GM21381 (cell line): ENCODE data around the gene SLX9.

Experiments
- ATAC-seq: cut with Tn5 transposase; IDR thresholded peaks from one replicate; pipeline ENCODE4 v1.9.1; 2021; ENCODE audit warnings: mild to moderate bottlenecking, moderate library complexity; ENCODE audit not compliant: unreplicated experiment

SLX9 gene

DNA sequence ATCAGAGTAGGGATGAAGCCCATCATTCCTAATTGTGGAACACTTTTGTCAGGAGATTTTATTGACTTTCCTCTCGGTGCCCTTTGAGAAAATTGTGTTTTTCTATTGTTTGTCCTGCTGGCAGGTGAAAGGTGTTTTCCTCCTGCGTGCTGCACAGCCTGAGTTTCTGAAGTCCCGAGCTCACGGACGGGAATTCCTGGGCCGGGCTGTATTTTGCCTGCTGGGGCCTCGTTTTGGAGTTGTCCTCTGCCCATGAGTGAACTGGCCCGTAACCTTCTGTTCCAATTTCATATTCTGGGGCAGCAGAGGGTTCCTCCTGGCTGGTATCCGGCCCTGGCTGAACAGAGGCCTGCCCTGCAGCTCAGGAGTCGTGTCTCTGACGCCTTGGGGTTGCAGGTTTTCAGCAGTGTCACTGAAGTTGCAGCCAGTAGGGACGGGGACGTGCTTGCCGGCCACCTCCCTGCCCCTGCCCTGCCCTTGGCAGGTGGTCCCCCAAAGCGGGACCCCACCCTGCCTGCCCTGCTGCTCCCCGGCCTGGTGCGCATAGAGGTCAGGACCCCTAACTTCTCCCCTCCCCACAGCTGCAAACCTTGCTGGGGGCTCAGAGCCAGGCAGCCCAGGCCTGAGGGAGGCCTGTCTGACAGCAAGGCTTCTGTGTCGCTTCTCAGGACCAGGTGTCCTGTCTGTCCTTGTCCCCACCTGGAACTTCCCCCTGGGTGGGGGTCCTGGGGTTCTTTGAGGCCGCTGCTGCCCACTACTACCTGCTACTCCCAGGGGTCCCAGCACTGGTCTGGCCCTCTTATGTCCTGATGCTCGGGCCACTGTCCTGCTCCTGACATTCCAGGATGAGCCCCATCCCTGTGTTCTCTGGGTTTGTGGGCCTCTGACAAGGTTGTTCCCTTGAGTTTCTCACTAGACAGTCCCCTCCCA, 49.0 kb downstream of the SLX9 start:
- ATAC-seq, result no peak

DNA sequence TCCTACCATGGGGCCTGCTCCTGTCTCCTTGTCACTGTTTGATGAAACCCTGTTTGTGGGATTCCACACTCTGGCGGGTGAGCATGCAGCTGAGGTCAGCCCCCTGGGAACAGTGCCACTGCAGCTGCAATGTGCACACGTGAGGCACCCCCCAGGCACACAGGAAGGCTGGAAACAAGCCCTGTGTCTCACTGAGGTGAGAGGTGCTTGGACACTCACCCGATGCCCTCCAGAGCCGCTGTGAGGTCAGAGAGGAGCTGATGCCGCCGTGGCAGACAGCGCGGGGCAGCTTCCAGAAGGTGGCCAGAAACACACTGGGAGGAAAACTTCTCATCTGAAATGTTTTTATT, 49.7 kb downstream of the SLX9 start:
- ATAC-seq, result no peak

DNA sequence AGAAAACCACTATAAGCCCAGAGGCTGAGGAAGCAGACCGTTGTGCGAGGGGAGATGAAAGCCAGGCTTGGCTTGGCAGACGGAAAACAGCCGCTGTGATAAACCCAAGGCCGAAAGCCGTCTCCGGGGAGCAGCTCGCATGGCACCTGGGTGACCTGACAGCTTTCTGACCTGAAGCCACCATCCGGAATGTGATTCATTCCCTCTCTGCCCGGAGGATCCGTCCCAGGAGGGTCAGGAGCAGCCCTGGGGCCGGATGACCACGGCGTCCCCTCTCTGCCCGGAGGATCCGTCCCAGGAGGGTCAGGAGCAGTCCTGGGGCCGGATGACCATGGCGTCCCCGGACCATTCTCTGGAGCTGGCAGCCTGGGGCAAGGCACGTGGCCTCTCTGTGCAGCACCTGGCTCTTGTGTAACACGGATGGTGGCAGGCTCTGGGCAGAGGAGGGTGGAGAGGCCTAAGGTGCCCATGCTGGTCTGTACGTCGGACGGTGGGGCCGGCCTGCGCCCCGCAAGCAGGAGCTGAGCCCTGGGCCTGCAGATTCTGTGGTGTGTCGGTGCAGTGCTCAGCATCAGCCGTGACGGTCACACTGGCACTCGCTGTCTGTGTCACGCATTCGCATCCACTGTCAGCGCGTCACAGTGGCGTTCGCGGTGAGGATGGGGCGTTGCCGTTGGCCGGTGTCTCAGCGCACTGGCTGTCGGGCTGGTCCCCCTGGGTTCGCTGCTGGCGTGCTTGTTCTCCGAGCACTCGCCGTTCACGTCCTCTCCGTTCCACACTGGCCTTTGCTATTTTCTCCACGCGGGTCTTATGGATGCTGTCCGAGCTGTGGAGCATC, 50.3 kb downstream of the SLX9 start:
- no peak for ATAC-seq

DNA sequence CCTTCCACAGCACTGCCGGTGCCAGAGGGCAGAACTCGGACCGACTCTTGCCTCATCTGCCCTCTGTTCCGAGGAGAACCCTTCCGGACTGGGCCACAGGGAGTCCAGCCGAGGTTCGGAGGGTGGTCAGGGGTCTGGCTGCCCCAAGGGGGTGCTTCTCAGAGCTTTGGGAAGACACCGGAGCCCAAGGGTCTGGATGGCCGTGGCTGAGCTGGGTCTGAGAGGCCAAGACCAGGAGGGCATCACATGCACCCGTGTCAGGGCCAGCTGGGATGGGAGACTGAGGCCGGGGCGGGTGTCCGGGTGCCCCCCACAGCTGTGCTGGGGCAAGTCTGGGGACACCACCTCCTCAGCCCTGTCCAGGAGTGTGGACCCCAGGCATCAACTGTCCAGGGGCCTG, 51.1 kb downstream of the SLX9 start:
- ATAC-seq, result no peak

DNA sequence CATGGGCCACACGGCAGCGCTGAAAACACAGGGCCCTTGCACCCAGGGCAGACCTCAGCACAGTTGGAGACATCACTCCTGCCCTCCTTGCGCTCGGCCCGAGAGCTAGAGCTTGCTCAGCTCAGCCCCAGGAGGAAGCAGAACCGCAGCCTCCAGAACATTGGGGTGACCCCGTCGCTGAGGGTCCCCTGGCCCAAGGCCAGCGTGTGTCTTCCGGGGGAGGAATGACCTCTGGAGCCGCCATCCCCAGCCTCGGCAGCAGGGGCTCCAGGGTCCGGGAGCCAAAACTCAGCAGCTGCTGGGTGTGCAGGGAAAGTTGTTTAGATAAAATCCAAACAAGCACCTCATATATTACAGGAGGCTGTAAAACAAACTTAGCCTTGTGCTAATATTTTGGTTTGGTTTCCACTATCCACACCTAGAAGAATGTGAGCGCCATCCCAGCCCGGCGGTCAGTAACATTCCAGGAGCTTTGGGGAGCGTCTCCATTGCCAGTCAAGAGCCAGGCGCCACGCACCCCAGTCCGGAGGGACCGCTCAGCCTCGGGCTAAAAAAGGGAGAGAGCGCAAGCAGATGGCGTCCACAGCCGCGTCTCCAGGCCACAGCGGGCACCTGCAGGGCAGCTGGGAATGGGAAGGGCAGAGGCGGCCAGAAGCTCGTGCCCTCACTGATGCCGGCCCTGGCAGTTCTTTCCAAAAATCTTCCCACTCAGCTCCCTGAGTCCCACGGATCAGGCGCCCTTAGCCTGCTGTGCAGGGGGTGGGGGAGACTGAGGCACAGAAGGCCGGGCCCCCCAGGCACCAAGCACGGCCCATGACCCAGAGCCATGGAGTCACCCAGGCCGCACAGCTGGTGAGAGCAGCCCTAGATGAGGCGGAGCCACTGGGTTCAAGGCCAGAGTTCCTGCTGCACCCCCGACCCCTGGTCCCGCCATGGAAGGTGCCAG, 52.0 kb downstream of the SLX9 start:
- ATAC-seq, result no peak

DNA sequence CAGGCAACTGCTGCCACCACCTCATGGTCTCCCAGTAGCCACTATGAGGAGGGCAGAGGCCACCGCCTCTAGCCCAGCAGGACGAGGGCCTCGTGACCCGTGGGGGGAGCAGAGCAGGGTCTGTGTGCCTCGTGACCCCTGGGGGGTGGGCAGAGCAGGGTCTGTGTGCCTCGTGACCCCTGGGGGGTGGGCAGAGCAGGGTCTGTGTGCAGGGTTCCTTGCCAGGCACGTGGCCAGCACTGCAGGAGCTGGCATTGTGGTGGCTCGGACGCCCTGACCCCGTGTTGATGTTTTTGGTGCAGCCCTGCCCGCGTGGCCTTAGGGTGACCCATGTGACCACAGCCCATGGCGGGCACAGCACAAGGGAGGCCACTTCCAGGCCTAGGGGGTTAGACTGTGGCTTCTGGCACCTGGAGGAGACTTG, 52.8 kb downstream of the SLX9 start:
- ATAC-seq, result no peak

DNA sequence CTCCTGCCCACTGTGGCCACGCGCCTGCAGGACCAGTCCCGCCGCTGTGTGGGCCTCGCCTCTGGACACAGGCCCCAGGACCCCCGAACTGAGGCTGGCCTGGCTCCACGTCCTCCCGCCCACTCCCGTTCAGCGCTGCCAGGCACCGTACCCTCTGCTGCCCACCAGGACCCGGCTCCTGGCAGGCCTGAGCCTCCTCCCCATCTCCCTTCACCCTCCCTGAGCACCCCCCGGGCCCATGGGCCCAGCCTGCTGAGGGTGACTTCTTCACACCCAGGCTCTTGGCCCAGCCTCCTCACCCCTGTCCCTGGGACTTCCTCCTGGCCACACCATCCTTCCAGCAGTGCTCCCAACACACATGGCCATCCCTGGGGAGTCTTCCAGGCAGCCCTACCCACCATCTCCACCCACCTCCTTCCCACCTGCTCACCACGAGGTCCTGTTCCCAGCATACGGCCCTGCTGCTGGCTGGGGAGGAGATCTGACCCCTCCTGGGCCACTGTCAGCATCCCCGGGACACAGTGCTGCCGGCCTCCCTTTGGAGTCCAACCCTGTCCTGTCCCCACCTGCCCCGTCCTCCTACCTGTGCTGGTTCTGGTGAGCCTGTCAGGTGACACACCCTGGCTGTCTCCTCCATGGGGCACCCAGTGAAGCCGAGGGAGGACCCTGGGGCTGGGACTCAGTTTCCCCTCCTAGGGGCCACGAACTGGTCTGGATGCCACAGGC, 53.7 kb downstream of the SLX9 start:
- no peak for ATAC-seq

DNA sequence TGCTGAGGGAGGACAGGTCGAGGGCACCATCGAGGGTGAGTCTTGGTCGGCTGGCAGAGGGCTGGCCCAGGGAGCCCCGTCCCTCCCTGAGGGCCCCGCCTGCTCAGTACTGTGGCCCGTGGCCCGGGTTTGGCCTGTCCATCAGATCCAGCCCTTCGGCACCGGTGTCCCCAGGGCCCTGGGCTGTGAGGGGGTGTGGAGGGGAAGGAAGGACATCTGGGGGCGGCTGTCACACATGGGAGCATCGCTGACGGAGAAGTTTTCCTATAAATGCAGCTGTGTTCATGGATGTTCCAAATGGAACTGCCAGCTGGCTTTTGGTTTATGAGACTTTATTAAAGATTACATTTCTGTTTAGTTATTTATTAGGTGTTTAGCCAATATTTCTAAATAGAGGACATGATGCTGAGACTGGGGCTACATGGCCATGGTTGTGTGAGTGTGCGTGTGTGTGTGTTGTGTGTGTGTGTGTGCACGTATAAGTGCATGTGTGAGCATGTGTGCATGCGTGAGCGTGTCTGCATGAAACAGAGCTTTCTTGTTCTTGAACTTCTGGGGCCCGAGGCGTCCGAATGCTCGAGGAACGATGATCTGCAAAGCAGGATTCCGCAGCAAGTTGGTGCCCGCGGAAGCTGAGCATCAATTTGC, 54.3 kb downstream of the SLX9 start:
- ATAC-seq, result no peak

DNA sequence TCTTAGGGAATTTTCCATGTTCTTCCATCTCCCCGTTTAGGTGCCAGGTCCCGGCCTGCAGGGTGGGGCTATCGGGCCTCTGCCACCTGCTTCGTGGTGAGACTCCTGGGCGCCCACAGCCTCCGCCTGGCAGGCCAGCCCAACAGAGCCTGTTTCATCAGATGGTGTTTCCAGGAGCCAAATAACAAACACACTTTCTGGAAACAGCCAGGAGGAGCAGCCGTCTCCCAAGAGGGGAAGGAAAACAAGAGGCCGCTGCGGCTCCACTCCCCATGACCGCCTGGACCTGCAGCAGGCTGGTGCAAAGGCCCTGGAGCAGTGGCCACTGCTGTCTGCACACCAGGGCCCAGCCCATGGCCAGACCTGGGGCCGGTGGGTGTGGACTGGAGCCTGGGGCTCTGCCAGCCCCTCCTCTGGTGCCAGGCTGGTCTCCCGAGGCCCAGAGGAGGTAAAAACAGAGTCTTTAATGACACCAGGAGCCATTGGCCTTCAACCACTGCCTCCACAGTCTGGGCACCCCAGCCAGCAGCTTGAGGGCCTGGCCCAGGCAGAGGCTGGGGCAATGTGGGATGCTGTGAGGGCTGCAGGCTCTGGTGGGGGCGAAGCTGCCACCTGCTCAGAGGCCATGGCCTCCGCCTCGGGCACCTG, 55.0 kb downstream of the SLX9 start:
- ATAC-seq, result no peak

DNA sequence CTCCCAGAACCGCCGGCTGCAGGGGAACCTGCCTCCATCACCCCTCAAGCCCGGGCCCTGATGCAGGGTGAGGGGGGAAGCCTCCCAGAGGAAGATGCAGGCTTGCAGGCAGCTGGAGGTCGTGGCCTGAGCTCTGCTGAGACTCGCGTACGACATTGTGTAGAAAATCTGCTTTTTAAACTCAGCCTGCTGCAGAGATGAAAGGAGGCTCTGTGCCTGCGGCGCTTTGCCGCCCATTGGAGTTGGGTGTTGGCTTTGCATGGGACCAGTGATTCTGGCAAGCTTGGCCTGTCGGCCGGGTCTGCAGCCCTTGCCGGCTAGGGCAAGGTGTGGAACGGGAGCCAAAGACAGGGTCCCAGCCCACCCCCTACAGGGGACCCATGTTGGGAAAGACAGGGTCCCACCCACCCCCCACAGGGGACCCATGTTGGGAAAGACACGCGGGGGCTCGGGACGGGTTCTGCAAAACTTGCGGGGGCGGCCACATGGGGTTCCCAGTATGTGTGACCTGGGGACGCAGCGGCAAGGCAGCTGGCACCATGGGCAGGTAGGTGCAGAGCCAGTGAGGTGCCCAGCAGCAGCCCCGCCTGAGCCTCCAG, 55.6 kb downstream of the SLX9 start:
- ATAC-seq, result no peak

DNA sequence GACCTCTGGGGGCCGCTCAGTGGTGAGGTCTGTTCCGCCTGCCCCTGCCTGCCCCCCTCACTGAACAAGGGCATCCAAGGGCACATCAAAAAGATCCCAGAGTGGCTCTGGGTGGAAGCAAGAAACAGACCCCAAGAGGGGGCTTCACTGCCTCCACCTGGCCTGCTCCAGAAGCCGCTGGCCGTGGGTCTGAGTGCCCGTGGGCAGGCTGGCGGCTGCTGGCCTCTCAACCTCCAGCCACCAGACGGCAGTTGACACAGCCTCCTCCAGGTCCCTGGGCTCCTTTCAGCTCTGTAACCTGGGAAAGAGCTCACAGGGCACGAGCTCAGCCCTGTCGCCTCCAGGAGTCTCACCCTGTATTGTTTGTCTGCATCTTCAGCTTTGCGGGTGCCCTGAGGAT, 56.3 kb downstream of the SLX9 start:
- ATAC-seq, result no peak

DNA sequence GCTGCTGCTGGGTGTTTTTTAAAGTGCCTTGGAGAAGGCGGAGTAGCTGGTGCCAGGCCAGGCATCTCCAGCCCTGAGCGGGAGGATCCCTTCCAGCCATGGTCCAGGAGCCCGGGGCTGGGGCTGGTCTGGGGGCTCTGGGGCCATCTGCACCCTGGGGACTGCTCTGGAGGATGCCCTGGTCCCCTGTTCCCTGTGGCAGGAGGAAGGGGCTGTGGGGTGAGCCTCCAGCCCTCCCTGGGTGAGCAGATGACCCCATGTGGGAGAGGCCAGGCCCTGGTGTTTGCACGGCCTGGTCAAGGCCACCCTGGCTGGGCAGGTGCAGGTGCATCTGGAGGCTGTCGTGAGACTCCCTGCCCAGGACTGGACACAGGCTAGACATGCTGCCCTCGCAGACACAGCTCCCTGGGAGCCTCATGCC, 56.7 kb downstream of the SLX9 start:
- ATAC-seq, result no peak

DNA sequence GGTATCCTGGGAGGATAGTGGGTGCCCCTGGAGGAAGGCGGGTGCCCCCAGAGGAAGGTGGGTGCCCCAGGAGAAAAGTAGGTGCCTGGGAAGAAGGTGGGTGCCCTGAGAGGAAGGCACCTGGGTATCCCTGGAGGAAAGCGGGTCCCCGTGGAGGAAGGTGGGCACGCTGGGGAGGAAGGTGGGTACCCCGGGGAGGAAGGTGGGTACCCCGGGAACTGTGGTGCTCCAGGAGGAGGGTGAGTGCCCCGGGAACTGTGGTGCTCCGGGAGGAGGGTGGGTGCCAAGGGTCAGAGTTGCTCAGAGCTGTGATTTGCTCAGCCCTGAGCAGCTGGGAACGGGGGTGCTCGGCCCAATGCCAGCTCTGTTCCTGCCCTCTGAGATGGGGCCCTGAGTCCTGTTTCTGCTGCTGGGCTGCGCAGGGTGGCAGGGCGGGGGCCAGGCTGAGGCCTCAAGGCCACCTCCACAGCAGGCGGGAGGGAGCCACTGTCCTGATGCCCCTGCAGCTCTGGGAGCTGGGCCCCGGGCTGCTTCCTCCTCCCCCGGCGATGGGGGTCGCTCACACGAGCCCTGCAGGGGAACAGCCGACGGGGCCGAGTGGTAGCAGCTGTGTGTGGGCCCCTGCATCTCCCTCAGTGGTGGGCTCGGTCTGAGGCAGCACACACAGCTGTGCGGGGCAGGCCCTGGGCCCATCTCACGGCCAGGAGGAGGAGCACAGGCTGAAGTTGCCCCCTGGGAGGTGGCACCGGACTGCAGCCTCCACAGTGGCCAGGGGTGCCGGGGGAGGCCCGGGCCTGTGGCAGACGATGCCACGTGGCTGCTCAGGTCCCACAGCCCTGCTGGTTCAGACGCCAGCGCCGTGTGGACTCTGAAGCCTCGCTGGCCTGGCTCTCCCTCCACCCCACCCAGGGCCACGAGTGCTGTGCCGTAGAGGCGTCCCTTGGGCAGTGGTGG, 57.4 kb downstream of the SLX9 start:
- no peak for ATAC-seq

DNA sequence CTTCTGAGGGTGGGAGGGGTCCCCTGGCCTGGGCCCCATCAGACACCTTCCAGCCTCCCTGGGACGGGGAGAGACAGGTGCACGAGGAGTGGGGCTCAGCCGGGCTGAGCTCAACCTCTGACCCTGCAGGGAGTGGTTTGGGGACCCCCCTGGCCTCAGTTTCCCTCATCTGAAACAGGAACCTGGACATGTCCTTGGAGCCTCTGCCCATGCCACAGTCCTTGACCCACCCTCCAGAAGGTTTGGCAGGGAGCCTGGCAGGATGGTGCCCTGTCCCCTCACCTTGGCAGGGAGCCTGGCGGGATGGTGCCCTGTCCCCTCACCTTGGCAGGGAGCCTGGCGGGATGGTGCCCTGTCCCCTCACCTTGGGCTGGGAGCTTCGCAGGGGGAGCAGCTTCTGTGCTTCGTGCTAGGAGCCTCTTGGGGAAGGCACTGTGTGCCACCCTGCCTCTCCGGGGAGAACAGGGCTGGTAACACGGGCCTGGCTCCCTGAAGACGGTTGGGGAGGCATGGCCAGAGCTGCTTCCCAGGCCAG, 58.3 kb downstream of the SLX9 start:
- no peak for ATAC-seq

DNA sequence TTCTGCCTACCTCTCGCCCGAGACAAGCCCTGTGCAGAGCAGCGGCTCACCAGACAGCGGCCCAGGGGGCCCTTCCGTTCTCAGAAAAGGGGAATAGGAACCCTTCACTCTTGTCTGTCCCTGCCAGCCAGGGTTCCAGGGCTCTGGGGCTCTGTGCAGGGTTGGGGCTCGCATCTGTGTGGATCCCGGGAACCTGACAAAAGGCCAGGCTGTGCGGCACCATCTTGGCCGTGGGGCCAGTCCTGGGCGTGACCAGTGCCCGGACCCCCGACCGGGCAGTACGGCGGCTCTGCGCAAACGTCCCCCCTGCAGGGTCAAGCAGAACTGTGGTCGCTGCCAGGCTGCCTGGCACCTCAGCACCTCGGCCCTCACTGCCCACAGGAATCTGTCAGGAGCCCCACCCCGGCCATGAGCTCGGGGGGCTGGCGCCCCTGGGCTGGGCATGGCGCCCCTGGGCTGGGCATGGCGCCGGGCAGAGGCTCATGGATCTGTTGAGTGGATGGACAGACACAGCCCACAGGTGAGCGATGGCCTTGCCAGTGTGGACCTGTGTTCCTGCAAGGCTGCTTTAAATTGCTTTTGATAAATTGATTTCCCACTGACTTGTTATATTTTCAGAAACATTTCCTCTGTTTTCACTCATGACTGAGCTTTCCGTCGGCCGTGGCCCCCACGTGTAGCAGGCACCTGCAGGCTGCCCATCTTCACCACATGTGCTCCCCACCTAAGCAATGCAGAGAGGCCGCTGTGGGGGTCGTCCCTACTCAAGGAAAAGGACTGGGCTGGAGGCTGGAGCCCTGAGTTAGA, 59.0 kb downstream of the SLX9 start:
- ATAC-seq, result no peak

DNA sequence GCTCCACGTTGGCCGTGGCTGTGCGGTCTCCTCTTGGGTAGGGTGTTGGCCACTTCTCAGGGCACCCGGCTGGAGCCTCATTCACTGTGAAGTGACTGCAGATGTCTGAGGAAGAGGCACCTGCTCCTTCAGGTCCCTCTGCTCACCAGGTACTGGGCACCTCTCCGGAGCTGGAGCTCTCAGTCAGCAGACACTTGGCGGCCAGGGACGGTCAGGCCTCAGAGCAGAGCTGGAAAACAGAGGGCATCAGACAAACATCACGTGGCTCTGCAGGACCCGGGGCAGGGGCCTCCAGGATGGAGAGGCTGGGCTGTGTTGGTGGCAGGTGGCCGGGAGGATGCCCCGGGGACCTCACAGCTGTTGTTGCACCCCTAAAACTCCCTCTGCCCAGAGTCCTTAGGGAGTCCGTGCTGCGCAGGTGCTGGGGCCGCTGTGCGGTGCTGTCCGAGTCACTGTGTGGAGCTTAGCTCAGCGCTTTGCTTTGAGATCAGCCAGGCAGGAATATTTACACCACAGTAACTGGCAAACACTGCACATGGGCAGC, 59.7 kb downstream of the SLX9 start:
- no peak for ATAC-seq
